Activated CD4-positive, alpha-beta T cell treated with anti-CD3 and anti-CD28 coated beads, Interleukin-2, amount 10 ng/mL, durations not matched to agents 7 days and 5 days (primary cell): ENCODE data around the gene ROM1. TPM values are rescaled to one million over a fixed set of nuclear protein-coding genes. Genes with fewer than 3 reads are reported as not detected.

ENCODE experiments used
- CTCF ChIA-PET: fragments of 350-600 bp; sonication (Branson Sonifier 250); formaldehyde crosslinking; loops from one replicate; lab custom pipeline; 2021; ENCODE audit warnings: antibody characterized with exemption; lab: Charles Lee
- POLR2A ChIA-PET: fragments of 350-600 bp; sonication (Branson Sonifier 250); formaldehyde crosslinking; loops from one replicate; lab custom pipeline; 2021; ENCODE audit warnings: antibody characterized with exemption; lab: Charles Lee
- DNase-seq: peaks from one replicate; pipeline ENCODE4 v3.0.0-alpha.2; 2020
- H3K27ac Mint-ChIP-seq: one replicate; pipeline ENCODE4 v1.8.0; 2021; ENCODE audit warnings: mild to moderate bottlenecking, moderate library complexity, mixed read lengths
- H3K27me3 Mint-ChIP-seq: one replicate; pipeline ENCODE4 v1.8.0; 2021; ENCODE audit warnings: mixed read lengths
- H3K36me3 Mint-ChIP-seq: one replicate; pipeline ENCODE4 v1.8.0; 2021; ENCODE audit warnings: low read depth, mixed read lengths
- H3K4me1 Mint-ChIP-seq: one replicate; pipeline ENCODE4 v1.8.0; 2021; ENCODE audit warnings: mixed read lengths
- H3K4me3 Mint-ChIP-seq: one replicate; pipeline ENCODE4 v1.8.0; 2021; ENCODE audit warnings: mild to moderate bottlenecking, moderate library complexity, mixed read lengths
- H3K9me3 Mint-ChIP-seq: one replicate; pipeline ENCODE4 v1.8.0; 2021; ENCODE audit warnings: mixed read lengths
- microRNA-seq: library from miRNA; unstranded; fragments of <30 nt; microRNA quantifications from one replicate; pipeline ENCODE4 v1.2.0, GENCODE V29; 2021; ENCODE audit warnings: borderline microRNAs expressed, borderline replicate concordance
- total RNA-seq, 2 experiments: library from RNA; stranded (reverse); gene quantifications; one replicate each; pipeline ENCODE4 v1.2.3, GENCODE V29; 2021

ROM1 gene
- total RNA-seq, 2 experiments from 2014 or later, result 1.0 to 1.3 TPM

- Mint-ChIP-seq H3K4me3 (peak overlapping the region; percentile 98), H3K27me3 (no peaks in the 10 kb centered on the region), H3K9me3 (no peaks in the 10 kb centered on the region), H3K27ac (peak overlapping the region; percentile 93), H3K4me1 (peaks cover 35% of the 10 kb centered on the region), H3K36me3 (peaks cover 48% of the 10 kb centered on the region)
- POLR2A ChIA-PET, result interaction anchor here (0.6 to 1.8 kb wide), 22 partner anchors 8 to 213 kb away, joined by 3 to 14 read pairs (median 6); partner anchors contain the start of genes B3GAT3, EEF1G, GANAB and INTS5
- peak; percentile 66 for DNase-seq
- CTCF ChIA-PET, result interaction anchor here (0.7 to 3.0 kb wide), 21 partner anchors 8 to 270 kb away, joined by 3 to 17 read pairs (median 4); partner anchors contain the start of genes EML3, INTS5, MTA2 and SLC3A2
These were observed 51.5 kb downstream of the ROM1 start for GRCh38 chr11:62664405-62665074.

Small RNAs within 50 kb of the gene (microRNA-seq; reads per million reads assigned to microRNA genes)
- gene MIR6747, result 0.84 reads per million

Other genes with a start within 250 kb of the ROM1 start
- not detected for gene SCGB1A1, start 194.2 kb upstream of the ROM1 start, total RNA-seq
- gene AHNAK, start 66.5 kb upstream of the ROM1 start, total RNA-seq, result 100 to 1,000 TPM; 206 to 237 TPM
- 1,000 to 10,000 TPM; 1,239 to 1,470 TPM for gene EEF1G, start 39.4 kb upstream of the ROM1 start, total RNA-seq
- 10 to 100 TPM; 24.1 to 26.0 TPM for gene TUT1, start 21.7 kb upstream of the ROM1 start, total RNA-seq
- 100 to 1,000 TPM; 270 to 299 TPM for gene MTA2, start 11.4 kb upstream of the ROM1 start, total RNA-seq
- 100 to 1,000 TPM; 137 to 144 TPM for gene EML3, start 482 bp upstream of the ROM1 start, total RNA-seq
- 10 to 100 TPM; 63.4 to 71.1 TPM for gene B3GAT3, start 8.7 kb downstream of the ROM1 start, total RNA-seq
- gene GANAB, start 33.4 kb downstream of the ROM1 start, total RNA-seq, result 100 to 1,000 TPM; 290 to 291 TPM
- 10 to 100 TPM; 26.3 to 27.6 TPM for gene INTS5, start 40.0 kb downstream of the ROM1 start, total RNA-seq
- 10 to 100 TPM; 86.0 to 93.9 TPM for gene C11orf98, start 52.0 kb downstream of the ROM1 start, total RNA-seq
- 10 to 100 TPM; 11.0 to 18.2 TPM for gene CSKMT, start 52.1 kb downstream of the ROM1 start, total RNA-seq
- 1 to 10 TPM; 6.7 to 7.4 TPM for gene UQCC3, start 58.4 kb downstream of the ROM1 start, total RNA-seq
- gene LBHD1, start 59.0 kb downstream of the ROM1 start, total RNA-seq, result 10 to 100 TPM; 19.5 to 21.3 TPM
- gene UBXN1, start 65.8 kb downstream of the ROM1 start, total RNA-seq, result 100 to 1,000 TPM; 126 to 146 TPM
- under 1 TPM; 0.17 to 0.40 TPM for gene LRRN4CL, start 76.3 kb downstream of the ROM1 start, total RNA-seq
- gene BSCL2, start 94.2 kb downstream of the ROM1 start, total RNA-seq, result 10 to 100 TPM; 28.3 to 41.0 TPM
- not detected for gene GNG3, start 94.4 kb downstream of the ROM1 start, total RNA-seq
- 10 to 100 TPM; 67.9 to 69.0 TPM for gene HNRNPUL2, start 114.2 kb downstream of the ROM1 start, total RNA-seq
- gene TTC9C, start 115.2 kb downstream of the ROM1 start, total RNA-seq, result 10 to 100 TPM; 51.1 to 59.9 TPM
- gene ZBTB3, start 140.9 kb downstream of the ROM1 start, total RNA-seq, result 10 to 100 TPM; 14.3 to 18.5 TPM
- gene POLR2G, start 148.3 kb downstream of the ROM1 start, total RNA-seq, result 10 to 100 TPM; 87.2 to 99.8 TPM
- gene TAF6L, start 158.1 kb downstream of the ROM1 start, total RNA-seq, result 10 to 100 TPM; 17.7 to 19.4 TPM
- 10 to 100 TPM; 46.8 to 55.9 TPM for gene TMEM179B, start 174.1 kb downstream of the ROM1 start, total RNA-seq
- 10 to 100 TPM; 17.9 to 19.4 TPM for gene TMEM223, start 178.7 kb downstream of the ROM1 start, total RNA-seq
- gene NXF1, start 192.2 kb downstream of the ROM1 start, total RNA-seq, result 100 to 1,000 TPM; 110 to 121 TPM
- gene STX5, start 218.8 kb downstream of the ROM1 start, total RNA-seq, result 10 to 100 TPM; 34.1 to 41.0 TPM
- under 1 TPM in 1 of 2 experiments, not detected in 1; 0.48 TPM for gene TEX54, start 219.6 kb downstream of the ROM1 start, total RNA-seq
- 10 to 100 TPM; 53.8 to 60.4 TPM for gene WDR74, start 226.3 kb downstream of the ROM1 start, total RNA-seq